HEK293T (cell line): ENCODE results near the gene PLXNA2.

Experiments
- CTCF ChIA-PET: fragments of 350-600 bp; formaldehyde crosslinking; extraction: SDS; loops from one replicate; lab custom pipeline; 2021; ENCODE audit warnings: antibody characterized with exemption, inconsistent platforms; lab: Yijun Ruan, JAX
- POLR2A ChIA-PET: fragments of 350-600 bp; formaldehyde crosslinking; extraction: SDS; loops from one replicate; lab custom pipeline; 2020; ENCODE audit warnings: antibody characterized with exemption, inconsistent platforms; lab: Yijun Ruan, JAX
- DNase-seq: peaks from one replicate; pipeline ENCODE4 v3.0.0; 2012; ENCODE audit warnings: mixed read lengths; ENCODE audit errors: extremely low spot score
- ARNT ChIP-seq: fragments of 450-650 bp; IDR thresholded peaks from 2 replicates; pipeline ENCODE4 v1.6.1; 2017; ENCODE audit warnings: mild to moderate bottlenecking
- BHLHE40 ChIP-seq: fragments of 450-650 bp; IDR thresholded peaks from 2 replicates; pipeline ENCODE4 v1.6.1; 2016; ENCODE audit warnings: mild to moderate bottlenecking, moderate library complexity, borderline replicate concordance
- CTBP1 ChIP-seq: fragments of 450-650 bp; IDR thresholded peaks from 2 replicates; pipeline ENCODE4 v1.6.1; 2016; ENCODE audit warnings: borderline replicate concordance
- ELF4 ChIP-seq: fragments of 450-650 bp; IDR thresholded peaks from 2 replicates; pipeline ENCODE4 v1.6.1; 2017; ENCODE audit warnings: antibody characterized with exemption
- FOXA1 ChIP-seq: fragments of 450-650 bp; IDR thresholded peaks from 2 replicates; pipeline ENCODE4 v1.6.1; 2016; ENCODE audit warnings: mild to moderate bottlenecking
- FOXK2 ChIP-seq: fragments of 450-650 bp; IDR thresholded peaks from 2 replicates; pipeline ENCODE4 v1.6.1; 2016; ENCODE audit warnings: mild to moderate bottlenecking
- FOXM1 ChIP-seq: fragments of 450-650 bp; IDR thresholded peaks from 2 replicates; pipeline ENCODE4 v1.6.1; 2017; ENCODE audit warnings: mild to moderate bottlenecking, borderline replicate concordance
- HDGF ChIP-seq: fragments of 450-650 bp; IDR thresholded peaks from 2 replicates; pipeline ENCODE4 v1.6.1; 2017; ENCODE audit warnings: antibody characterized with exemption, borderline replicate concordance
- L3MBTL2 ChIP-seq: fragments of 450-650 bp; conservative IDR thresholded peaks from 2 replicates; pipeline ENCODE4 v1.6.1; 2016; ENCODE audit warnings: mild to moderate bottlenecking
- LEF1 ChIP-seq: fragments of 450-650 bp; IDR thresholded peaks from 2 replicates; pipeline ENCODE4 v1.6.1; 2017; ENCODE audit warnings: mild to moderate bottlenecking, borderline replicate concordance
- NFRKB ChIP-seq: fragments of 450-650 bp; IDR thresholded peaks from 2 replicates; pipeline ENCODE4 v1.6.1; 2016; ENCODE audit warnings: mild to moderate bottlenecking, moderate library complexity
- PKNOX1 ChIP-seq: fragments of 450-650 bp; IDR thresholded peaks from 2 replicates; pipeline ENCODE4 v1.6.1; 2016
- SP1 ChIP-seq: fragments of 450-650 bp; IDR thresholded peaks from 2 replicates; pipeline ENCODE4 v1.6.1; 2017
- SUZ12 ChIP-seq: fragments of 450-650 bp; IDR thresholded peaks from 2 replicates; pipeline ENCODE4 v1.6.1; 2016; ENCODE audit warnings: mild to moderate bottlenecking
- TARDBP ChIP-seq: fragments of 450-650 bp; IDR thresholded peaks from 2 replicates; pipeline ENCODE4 v1.6.1; 2016
- ZNF384 ChIP-seq: fragments of 450-650 bp; IDR thresholded peaks from 2 replicates; pipeline ENCODE4 v1.6.1; 2016

The PLXNA2 gene

GRCh38 chr1:208179263-208179816 is 64.8 kb downstream of the PLXNA2 start:
- TF ChIP-seq CTBP1 (no peak), PKNOX1 (no peak), FOXA1 (no peak), NFRKB (no peak), SUZ12 (no peak), LEF1 (no peak), SP1 (no peak), FOXK2 (no peak)
- POLR2A ChIA-PET: no interaction called here
- CTCF ChIA-PET: interaction anchor here (0.5 to 1.7 kb wide), 4 partner anchors 59 to 152 kb away, joined by 3 to 11 read pairs (median 4); partner anchors contain the start of gene PLXNA2
- DNase-seq: no peak

- TF ChIP-seq BHLHE40 (no peak), FOXM1 (no peak), SUZ12 (no peak), ARNT (no peak), HDGF (no peak), PKNOX1 (no peak), L3MBTL2 (no peak), FOXA1 (no peak), NFRKB (no peak)
- CTCF ChIA-PET: interaction anchor here (0.6 to 1.7 kb wide), 3 partner anchors 12 to 67 kb away, joined by 4 to 11 read pairs (median 6); partner anchors contain the start of gene PLXNA2
- POLR2A ChIA-PET: no interaction called here
- DNase-seq: no peak
Measured at GRCh38 chr1:208178091-208178529, 66.1 kb downstream of the PLXNA2 start.

- no peak for DNase-seq
- POLR2A ChIA-PET: no interaction called here
- CTCF ChIA-PET: interaction anchor here (1.5 to 1.7 kb wide), 2 partner anchors 60 to 68 kb away, joined by 4 to 11 read pairs; partner anchors contain the start of gene PLXNA2
- TF ChIP-seq CTBP1 (no peak), FOXM1 (no peak), PKNOX1 (no peak), ARNT (no peak), L3MBTL2 (no peak), BHLHE40 (no peak), TARDBP (no peak), NFRKB (no peak), SUZ12 (no peak), ELF4 (no peak), FOXA1 (no peak)
Measured at GRCh38 chr1:208177656-208178055, 66.5 kb downstream of the PLXNA2 start.

- TF ChIP-seq ELF4 (no peak), CTBP1 (no peak), TARDBP (no peak), HDGF (no peak), FOXA1 (no peak), SP1 (no peak), FOXK2 (no peak), NFRKB (no peak), SUZ12 (no peak), ZNF384 (no peak), PKNOX1 (no peak), FOXM1 (no peak), LEF1 (no peak), L3MBTL2 (no peak), ARNT (no peak), BHLHE40 (no peak)
- CTCF ChIA-PET: interaction anchor here (0.6 kb wide), 1 partner anchor 30 kb away, joined by 5 read pairs; no protein-coding TSS in a partner anchor
- no peak for DNase-seq
- POLR2A ChIA-PET: no interaction called here
Measured at GRCh38 chr1:208176649-208177048, 67.5 kb downstream of the PLXNA2 start.

GRCh38 chr1:208175508-208175895 is 68.7 kb downstream of the PLXNA2 start:
- CTCF ChIA-PET: no interaction called here
- POLR2A ChIA-PET: no interaction called here
- no peak for TF ChIP-seq ZNF384
- TF ChIP-seq SUZ12: no peak
- no peak for TF ChIP-seq PKNOX1
- TF ChIP-seq ARNT: no peak
- no peak for TF ChIP-seq BHLHE40
- TF ChIP-seq L3MBTL2: no peak
- no peak for TF ChIP-seq HDGF
- TF ChIP-seq CTBP1: no peak
- TF ChIP-seq FOXK2: no peak
- TF ChIP-seq FOXM1: no peak
- TF ChIP-seq TARDBP: no peak
- no peak for DNase-seq
